Measurements from ENCODE around the gene SYNE3.

- TF ChIP-seq POLR2AphosphoS5 (IDR thresholded peaks at IDR 0.05) (no peak), EP300 (IDR thresholded peaks at IDR 0.05) (no peak), CTCF (IDR thresholded peaks at IDR 0.05) (no peak)
Measured at GRCh38 chr14:95524706-95525512, 8.5 kb upstream of the SYNE3 start.
